HepG2 (cell line): Measurements from ENCODE around the gene WNT9A.

Experiments
- CC2D1A ChIP-seq: sonication (generic); formaldehyde crosslinking; IDR thresholded peaks from 2 replicates; pipeline ENCODE4 v1.8.1; 2023; ENCODE audit warnings: mild to moderate bottlenecking, missing genetic modification reagents
- HDAC6 ChIP-seq: fragments of 200-600 bp; sonication (generic); IDR thresholded peaks from 2 replicates; pipeline ENCODE4 v1.7.0; 2017; ENCODE audit warnings: mild to moderate bottlenecking, antibody characterized with exemption, low read length, low read depth
- MXD4 ChIP-seq: IDR thresholded peaks from 2 replicates; pipeline ENCODE4 v1.6.1; 2016; ENCODE audit warnings: mild to moderate bottlenecking, missing biosample characterization, missing genetic modification reagents
- NKX3-1 ChIP-seq: sonication (generic); formaldehyde crosslinking; IDR thresholded peaks from 2 replicates; pipeline ENCODE4 v1.5.0; 2020; ENCODE audit warnings: missing genetic modification reagents
- RFX5 ChIP-seq: IDR thresholded peaks from 2 replicates; pipeline ENCODE4 v1.6.1; 2011; ENCODE audit warnings: low read depth, low read length, improper control_type of control experiment
- SMARCC2 ChIP-seq: fragments of 450-650 bp; IDR thresholded peaks from 2 replicates; pipeline ENCODE4 v1.6.1; 2017; ENCODE audit warnings: antibody characterized with exemption, mild to moderate bottlenecking
- TF ChIP-seq, protein P1 (sequence below): sonication (generic); formaldehyde crosslinking; IDR thresholded peaks from 2 replicates; pipeline ENCODE4 v1.8.1; 2022; ENCODE audit warnings: mild to moderate bottlenecking, missing genetic modification reagents

DNA sequence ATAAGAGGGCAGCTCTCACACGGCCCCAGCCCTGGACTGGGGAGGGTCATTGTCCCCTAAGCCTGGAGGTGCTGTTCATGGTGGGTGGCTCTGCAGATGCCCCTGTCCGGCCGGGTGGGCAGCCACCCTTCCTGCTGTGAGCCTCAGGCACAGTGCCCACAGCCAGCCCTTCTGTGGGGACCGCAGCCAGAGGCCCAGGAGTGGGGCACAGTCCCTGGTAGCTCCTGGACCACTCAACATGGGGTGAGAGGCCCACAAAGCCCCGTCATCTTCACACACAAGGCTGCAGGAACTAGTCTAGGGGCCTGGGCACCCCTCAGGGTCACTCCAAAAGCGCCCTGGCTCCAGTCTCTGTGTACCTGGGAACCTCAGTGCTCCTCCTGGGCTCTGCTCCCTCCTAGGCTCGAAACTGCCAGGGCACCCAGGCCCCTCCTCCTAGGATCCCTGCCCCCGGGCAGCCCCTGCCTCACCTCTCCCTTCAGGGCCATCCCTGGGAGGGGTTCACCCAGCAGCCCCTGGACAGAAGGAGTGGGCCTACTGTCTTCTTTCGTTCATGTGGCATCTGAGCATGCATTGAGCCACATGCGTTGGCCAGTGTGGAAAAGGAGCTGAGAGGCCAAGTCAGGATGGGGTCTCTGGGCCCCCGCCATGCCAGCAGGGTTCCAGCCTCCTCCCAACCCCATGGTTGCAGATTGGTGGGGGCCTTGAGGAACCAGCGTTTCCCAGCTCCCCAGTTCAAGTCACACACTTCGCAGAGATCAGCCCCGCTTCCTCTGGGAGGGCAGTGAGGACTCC lies 43.0 kb downstream of the WNT9A start:
- TF ChIP-seq MXD4 (CRISPR knock-in tag) (no peak), RFX5 (no peak), NKX3-1 (CRISPR knock-in tag) (no peak), SMARCC2 (no peak), HDAC6 (no peak), CC2D1A (no peak)
- TF ChIP-seq, protein P1, sequence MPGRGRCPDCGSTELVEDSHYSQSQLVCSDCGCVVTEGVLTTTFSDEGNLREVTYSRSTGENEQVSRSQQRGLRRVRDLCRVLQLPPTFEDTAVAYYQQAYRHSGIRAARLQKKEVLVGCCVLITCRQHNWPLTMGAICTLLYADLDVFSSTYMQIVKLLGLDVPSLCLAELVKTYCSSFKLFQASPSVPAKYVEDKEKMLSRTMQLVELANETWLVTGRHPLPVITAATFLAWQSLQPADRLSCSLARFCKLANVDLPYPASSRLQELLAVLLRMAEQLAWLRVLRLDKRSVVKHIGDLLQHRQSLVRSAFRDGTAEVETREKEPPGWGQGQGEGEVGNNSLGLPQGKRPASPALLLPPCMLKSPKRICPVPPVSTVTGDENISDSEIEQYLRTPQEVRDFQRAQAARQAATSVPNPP (CRISPR knock-in tag): no peak
